Measurements from ENCODE around the gene MS4A3. TPM values are rescaled to one million over a fixed set of nuclear protein-coding genes. Genes with fewer than 3 reads are reported as not detected.
"Not testable (repeated sequence)": the region's sequence is repeated elsewhere in the genome, so short reads cannot be mapped to it uniquely, and the experiment has no call there.

MS4A3 gene, protein sequence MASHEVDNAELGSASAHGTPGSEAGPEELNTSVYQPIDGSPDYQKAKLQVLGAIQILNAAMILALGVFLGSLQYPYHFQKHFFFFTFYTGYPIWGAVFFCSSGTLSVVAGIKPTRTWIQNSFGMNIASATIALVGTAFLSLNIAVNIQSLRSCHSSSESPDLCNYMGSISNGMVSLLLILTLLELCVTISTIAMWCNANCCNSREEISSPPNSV
- 18.1 TPM for total RNA-seq

DNA sequence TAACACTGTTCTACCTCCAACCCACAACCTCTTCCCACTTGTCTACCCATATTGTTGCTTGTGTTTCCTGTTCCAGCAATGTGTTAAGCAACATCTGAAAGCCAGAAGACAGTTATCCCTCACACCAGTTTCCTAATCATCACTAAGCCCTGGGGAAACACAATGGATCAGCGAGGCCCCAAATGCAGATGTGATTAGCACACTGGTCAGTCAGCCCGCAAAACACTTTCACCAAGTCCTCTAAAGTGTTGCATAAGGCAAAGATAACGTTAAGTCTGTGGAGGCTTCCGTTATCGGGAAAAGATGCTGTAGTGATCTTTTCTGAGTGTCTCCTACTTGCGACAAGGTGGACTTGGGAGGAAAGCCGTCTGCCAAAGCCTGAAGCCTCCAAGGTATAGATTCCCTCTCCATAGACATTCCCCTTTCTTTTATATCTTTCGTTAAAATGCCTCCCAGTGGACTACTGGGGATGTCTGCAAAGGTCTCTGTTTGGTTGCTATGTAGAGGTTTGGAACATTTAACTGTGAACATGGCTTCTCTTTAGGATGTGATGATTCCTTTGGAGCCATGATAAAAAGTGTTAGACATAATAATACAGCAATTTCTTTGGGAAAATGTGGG, at the start of gene MS4A3:
TSS of gene MS4A3 (plus strand) at position 317 of the 621 bp plus-strand sequence. CDS start 4,496 bp downstream, outside the sequence.
- no peak for DNase-seq

DNA sequence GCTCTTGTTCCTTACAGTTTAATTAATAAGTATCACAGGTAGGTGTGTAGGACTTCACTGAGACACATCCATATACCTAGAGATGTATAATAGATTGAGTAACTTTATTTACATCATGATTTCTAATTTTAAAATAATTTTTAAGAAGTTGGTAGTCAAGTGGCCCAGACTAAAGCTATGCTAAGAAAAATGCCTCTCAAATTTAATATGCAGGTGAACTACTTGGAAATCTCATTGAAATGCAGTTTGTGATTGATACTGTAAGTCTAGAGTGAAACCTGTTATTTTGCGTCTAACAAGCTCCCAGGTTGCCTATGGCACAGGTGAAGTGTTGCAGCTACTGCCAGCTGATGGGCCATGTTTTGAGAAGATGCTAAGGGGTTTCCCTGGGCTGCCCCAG, 39.6 kb upstream of the MS4A3 start, which contains the start of gene OOSP4B:
TSS of gene OOSP4B (plus strand) at position 301 of the 400 bp plus-strand sequence.
- no peak for DNase-seq

DNA sequence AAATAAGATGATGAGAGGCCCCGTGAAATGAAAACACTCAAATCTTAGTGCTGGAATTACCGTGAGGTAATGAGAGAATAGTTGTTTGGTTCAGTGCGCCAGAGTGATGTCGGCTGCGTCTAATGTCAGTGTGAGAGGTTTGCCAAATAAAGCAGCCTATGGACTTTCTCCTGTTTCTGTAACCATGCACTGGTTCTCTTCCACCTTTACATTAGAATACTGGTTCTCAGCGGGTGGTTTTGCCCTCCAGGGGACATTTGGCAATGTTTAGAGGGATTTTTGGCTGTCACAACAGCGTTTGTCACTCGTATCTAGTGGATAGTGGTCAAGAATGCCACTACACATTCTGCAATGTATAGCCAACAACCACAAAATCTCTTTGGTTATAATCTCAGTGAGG, 38.4 kb upstream of the MS4A3 start:
- no peak for DNase-seq

DNA sequence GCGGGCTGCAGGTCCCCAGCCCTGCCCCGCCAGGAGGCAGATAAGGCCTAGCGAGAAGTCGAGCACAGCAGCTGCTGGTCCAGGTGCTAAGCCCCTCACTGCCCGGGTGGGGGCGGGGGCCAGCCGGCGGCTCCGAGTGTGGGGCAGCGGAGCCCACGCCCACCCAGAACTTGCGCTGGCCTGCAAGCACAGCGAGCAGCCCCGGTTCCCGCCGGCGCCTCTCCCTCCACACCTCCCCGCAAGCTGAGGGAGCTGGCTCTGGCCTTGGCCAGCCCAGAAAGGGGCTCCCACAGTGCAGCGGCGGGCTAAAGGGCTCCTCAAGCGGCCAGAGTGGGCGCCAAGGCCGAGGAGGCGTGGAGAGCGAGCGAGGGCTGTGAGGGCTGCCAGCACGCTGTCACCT, 36.1 kb upstream of the MS4A3 start:
- not testable (repeated sequence) for DNase-seq

DNA sequence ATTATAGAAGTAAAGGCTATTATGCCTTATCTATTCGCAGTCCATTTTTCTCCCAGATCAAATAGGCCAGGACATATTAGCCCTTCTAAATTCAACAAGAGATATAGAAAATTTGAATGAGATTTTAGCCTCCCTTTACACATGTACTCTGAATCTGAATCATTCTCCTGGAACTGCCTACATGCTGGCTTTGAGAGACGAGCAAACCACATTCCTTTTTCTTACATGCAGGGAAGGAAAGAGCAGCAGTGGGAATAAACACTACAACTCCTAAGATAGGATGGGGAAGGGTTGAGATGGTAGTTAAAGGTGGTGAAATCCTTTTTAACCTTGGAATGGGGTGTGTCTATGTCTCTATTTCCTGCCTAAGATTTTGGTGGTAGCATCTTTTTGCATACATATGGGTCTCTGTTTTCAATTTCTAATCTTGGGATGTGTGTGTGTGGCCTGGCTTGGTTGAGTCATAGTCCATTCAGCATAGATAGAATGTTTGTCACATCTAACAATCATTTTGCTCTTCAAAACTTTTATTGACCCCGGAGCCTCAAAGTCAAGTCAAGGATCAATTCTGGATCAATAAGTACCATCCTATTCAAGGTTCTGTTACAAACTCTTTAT, 27.3 kb upstream of the MS4A3 start:
- no peak for DNase-seq

DNA sequence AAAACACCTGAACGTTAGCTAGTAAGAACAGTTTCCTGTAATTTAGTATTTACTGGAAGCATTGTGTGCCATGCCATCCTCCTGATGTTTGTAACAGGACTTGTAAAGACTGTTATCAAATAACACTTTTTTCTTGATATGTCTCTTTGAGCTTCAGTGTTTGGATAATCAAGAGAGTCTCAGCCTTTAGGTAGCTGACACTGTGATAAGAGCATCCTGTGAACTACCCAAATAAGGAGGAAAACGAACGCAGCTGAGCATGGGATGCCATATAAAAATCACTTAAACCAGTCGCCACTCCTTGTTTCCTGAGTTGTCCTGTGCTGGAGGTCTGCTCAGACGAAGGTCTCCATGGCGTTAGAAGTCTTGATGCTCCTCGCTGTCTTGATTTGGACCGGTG, 16.4 kb upstream of the MS4A3 start, which contains the start of gene OOSP2:
TSS of gene OOSP2 (plus strand) at position 301 of the 400 bp plus-strand sequence. CDS start at position 352, 51 bp downstream.
- DNase-seq = no peak

DNA sequence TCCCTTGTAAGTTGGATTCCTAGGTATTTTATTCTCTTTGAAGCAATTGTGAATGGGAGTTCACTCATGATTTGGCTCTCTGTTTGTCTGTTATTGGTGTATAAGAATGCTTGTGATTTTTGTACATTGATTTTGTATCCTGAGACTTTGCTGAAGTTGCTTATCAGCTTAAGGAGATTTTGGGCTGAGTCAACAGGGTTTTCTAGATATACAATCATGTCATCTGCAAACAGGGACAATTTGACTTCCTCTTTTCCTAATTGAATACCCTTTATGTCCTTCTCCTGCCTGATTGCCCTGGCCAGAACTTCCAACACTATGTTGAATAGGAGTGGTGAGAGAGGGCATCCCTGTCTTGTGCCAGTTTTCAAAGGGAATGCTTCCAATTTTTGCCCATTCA, 6.0 kb upstream of the MS4A3 start:
- not testable (repeated sequence) for DNase-seq

DNA sequence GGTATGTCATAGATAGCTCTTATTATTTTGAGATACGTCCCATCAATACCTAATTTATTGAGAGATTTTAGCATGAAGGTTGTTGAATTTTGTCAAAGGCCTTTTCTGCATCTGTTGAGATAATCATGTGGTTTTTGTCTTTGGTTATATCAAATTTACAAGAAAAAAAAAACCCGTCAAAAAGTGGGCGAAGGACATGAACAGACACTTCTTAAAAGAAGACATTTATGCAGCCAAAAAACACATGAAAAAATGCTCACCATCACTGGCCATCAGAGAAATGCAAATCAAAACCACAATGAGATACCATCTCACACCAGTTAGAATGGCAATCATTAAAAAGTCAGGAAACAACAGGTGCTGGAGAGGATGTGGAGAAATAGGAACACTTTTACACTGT, 5.6 kb upstream of the MS4A3 start:
- not testable (repeated sequence) for DNase-seq

DNA sequence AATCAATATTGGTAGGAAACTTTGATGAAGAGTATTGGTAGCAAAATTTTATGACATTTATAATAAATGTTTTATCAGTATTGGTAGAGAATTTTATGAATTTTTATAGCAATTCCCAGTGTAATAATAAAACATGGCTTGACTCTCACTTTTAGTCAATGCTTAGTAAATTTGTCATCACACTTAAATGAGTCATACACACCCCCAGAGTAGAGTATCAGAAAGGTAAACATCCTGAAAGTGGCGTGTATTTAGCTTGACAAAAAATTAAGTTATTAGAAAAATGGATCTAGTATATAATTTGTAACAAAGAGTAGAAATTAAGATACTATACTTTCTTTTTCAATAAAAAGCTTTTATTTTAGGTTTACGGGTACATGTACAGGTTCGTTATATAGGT, 2.6 kb downstream of the MS4A3 start:
- no peak for DNase-seq

DNA sequence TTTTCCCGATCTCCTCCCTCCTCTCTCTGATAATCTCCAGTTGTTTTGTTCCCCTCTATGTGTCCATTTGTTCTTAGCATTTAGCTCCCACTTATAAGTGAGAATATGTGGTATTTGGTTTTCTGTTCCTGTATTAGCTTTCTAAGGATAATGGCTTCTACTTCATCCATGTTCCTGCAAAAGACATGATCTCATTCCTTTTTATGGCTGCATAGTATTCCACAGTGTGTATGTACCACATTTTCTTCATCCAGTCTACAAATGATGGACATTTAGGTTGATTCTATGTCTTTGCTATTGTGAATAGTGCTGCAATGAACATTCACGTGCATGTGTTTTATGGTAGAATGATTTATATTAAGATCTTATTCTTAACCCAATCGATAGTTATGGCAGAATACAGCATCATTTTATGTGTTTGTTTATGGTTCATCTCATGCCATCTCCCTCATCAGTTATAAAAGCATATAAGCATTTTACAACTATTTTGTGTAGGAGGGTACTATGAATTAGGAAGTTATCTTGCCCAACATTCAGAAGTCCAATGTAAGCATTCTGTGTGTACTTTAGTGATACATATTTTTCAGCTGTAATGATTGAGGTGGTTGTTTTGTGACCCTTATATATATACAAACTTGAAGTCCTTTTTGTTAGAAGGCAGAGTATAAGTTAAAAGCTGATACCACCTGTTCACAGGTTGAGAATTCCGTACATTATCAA, 3.2 kb downstream of the MS4A3 start:
- DNase-seq = no peak

DNA sequence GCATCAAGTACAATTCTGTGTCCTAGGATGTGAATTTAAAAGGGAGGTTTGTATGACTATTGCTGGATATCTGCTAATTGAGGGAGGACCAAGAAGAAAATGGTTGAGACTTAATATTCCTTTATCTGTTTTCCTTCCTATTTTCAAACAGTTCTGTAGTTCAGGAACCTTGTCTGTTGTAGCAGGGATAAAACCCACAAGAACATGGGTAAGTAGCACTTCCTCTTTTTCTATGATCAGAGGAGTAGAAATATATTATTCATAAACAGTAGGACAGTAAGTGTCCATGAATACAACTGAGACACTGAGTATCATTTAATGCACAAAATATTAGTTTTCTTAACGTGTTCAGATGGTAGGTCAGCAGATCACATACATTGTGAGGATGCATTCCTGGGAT, 7.6 kb downstream of the MS4A3 start:
- DNase-seq = no peak

DNA sequence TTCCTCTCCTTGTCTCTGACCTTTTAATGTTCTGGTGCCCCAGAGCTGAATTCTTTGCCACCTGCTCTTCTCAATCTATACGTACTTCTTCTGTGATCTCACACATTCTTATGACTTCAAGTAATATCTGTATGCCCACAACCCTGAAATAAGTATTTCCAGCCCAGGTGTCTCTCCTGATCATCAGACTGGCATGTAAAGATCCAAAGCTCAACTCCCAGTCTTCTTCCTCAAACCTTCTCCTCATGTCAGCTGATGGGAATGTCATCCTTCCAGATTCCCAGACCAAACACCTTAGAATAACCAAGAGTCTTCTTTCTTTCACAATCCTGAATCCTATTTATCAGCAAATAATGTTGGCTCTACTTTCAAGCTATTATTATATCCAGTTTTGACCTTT, 9.3 kb downstream of the MS4A3 start:
- DNase-seq = no peak

DNA sequence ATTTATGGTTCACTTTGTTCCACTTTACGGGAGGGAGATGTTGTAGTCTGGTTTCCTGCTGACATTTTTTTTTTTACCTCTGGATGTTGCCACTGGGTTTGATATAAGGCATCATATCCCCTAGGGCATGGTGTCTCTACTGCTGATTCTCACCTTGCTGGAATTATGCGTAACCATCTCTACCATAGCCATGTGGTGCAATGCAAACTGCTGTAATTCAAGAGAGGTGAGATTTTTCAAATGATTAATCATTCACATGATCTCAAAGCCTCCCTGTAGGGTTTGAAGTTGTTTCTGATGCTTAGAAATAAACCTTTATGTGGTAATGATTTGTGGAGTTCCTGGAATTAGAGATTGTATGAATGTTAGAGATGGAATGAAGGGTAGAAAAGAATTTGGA, 13.0 kb downstream of the MS4A3 start:
- DNase-seq = no peak

DNA sequence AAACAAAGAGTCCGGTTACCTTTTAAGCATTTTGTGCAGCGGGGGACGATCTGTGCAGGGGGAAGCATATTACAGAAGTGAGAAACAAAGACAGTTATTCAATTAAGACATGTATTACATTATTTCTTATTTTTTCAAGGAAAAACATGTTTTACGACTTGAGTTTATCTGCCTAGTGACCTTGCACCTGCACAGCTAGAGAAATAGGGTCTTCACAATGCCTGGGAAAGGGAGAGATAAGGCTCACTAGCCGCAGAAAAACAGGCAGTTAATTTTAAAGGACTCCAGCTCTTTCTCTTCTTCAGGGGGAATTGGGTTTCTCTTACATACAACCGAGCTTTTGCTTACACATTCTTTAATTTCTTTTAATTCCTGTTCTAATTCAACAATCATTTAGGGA, 15.2 kb downstream of the MS4A3 start:
- DNase-seq = not testable (repeated sequence)

DNA sequence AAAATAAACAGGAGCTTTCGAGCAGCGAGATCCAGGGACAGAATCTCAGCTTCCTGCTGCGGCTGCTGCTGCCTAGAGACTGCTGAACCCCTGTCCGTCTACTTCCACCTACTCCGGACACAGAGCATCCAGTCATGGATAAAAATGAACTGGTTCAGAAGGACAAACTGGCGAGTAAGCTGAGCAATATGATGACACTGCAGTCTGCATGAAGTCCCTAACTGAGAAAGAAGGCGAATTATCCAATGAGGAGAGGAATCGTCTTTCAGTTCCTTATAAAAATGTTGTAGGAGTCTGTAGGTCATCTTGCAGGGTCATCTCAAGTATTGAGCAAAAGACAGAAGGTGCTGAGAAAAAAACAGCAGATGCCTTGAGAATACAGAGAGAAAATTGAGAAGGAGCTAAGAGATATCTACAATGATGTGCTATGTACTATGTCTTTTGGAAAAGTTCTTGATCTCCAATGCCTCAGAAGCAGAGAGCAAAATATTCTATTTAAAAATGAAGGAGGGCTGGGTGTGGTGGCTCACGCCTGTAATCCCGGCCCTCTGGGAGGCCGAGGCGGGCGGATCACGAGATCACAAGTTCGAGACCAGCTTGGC, 20.9 kb downstream of the MS4A3 start:
- no peak for DNase-seq

DNA sequence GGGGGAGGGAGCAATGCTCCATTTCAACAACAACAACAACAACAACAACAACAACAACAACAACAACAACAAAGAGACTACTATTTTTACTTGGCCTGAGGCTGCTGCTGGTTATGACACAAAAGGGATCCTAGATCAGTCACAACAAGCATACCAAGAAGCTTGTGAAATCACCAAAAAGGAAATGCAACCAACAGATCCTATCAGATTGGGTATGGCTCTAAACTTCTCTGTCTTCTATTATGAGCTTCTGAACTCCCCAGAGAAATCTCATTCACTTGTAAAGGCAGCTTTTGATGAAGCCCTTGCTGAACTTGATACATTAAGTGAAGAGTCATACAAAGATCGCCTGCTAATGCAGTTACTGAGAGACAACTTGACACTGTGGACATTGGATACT, 21.5 kb downstream of the MS4A3 start:
- DNase-seq = no peak

DNA sequence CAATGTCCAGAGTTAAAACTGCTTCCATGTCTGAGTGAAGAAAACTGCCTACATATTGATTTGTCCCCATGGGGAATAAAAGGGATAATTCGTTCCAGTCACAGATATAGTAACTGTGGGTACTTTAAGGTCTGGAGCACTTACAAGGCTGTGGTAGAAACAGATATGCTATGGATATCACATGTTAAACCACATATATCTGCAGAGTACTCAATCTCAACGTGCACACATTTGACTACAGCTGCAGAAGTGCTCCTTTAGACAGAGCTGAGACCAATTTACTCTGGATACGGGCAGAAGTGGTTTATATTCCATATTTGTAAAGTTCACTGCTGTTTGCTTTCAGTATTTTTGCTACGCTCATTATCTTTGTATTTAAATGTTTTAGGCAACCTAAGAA, 22.3 kb downstream of the MS4A3 start:
- no peak for DNase-seq

DNA sequence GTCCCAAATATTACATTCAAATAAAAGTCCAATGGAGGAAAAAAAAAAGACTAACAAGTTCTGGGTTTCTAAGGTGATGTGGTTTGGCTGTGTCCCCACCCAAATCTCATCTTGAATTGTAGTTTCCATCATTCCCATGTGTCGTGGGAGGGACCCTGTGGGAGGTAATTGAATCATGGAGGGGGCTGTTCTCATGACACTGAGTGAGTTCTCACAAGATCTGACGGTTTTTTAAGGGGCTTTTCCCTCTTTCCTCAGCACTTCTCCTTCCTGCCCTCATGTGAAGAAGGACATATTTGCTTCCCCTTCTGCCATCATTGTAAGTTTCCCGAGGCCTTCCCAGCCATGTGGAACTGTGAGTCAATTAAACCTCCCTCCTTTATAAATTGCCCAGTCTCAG, 24.1 kb downstream of the MS4A3 start:
- DNase-seq = no peak

DNA sequence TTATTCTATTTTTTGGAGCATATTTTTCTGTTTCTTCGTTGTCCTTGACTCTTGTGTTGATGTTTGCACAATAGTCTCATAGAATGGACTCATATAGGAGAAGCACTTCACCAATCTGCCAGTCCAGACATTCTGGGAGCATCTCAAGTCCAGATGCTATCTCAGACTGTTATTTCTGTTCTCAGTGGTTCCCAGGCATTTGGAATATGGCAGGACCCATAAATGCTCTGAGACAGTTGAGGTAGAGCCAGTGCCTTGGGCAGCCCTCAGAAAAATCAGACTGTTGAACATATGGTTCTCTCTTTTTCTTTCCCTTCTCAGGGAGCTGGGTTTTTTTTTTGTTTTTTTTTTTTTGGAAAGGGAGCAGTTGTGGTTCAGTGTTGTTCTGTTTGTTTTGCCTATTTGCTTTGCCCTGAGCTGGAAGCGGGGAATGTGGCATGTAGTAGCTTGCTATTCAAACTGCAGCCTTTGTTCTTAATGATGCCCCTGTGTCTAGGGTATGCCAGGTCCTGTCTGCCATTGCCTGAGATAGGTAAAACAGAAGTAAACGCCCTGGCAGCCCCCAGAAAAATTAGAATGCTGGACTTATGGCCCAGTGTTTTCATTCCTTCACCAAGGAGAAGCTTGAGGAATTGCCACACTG, 28.3 kb downstream of the MS4A3 start:
- no peak for DNase-seq

DNA sequence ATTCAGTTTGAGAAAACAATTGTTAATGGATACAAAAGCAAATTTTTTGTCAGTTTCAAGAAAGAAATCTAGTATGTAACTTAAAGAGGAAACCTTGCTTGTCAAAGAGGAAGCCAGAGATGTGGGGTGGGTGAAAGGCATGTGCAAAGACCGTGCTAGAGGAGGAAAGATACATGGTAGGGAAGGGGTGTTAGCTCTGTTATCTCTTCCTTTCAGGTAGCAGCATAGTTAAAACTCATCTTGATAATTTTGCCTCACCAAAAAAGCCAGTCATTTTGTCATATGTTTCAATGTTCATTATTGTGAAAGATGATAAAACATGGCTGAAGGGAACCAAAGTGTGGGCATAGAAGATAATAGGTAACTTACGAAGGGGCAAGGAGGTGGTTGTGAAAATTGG, 29.4 kb downstream of the MS4A3 start:
- no peak for DNase-seq

DNA sequence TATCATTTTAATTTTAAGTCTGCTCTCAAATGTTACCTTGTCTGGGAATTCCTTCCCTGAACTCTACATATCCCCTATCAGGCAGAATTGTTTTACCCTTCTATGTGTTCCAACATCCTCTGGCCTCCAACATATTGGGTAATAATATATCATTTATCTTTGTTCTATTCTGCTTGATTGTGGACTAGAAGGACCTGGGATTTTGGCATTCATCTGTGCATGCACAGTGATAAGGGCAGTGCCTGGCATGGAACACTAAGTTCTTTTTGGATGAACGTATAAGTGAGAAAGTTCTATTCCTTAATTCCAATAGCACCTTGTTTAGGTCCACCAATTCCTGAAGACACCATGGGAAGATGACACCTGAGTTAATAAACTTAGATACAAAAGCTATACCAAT, 30.8 kb downstream of the MS4A3 start:
- DNase-seq = no peak

DNA sequence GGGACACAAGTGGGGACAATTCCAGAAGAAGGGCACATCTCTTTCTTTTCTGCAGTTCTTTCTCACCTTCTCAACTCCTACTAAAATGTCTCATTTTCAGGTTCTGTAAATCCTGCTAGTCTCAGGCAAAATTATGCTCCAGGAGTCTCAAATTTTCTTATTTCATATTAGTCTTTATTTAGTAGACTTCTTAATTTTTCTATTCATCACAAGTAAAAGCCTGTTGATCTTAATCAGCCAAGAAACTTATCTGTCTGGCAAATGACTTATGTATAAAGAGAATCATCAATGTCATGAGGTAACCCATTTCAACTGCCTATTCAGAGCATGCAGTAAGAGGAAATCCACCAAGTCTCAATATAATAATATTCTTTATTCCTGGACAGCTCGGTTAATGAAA, 31.9 kb downstream of the MS4A3 start, which contains the start of gene MS4A2:
TSS of gene MS4A2 (plus strand) at position 301 of the 400 bp plus-strand sequence. CDS start 102 bp downstream, outside the sequence.
- no peak for DNase-seq
